Hepatocyte (in vitro differentiated cells): ENCODE measurements around the gene RAB3GAP2. TPM values are rescaled to one million over a fixed set of nuclear protein-coding genes. Genes with fewer than 3 reads are reported as not detected.
"Not testable (repeated sequence)": the region's sequence is repeated elsewhere in the genome, so short reads cannot be mapped to it uniquely, and the experiment has no call there.

Experiments used
- DNase-seq: peaks from one replicate; pipeline ENCODE4 v3.0.0-alpha.2; 2016; ENCODE audit warnings: low spot score
- H2AFZ ChIP-seq: fragments of 200-600 bp; sonication (generic); 2 replicates; pipeline ENCODE4 v1.6.0; 2016; ENCODE audit warnings: antibody characterized with exemption, mild to moderate bottlenecking
- H3K27ac ChIP-seq: fragments of 200-600 bp; sonication (generic); 2 replicates; pipeline ENCODE4 v1.5.1; 2016; ENCODE audit warnings: mild to moderate bottlenecking
- H3K27me3 ChIP-seq: fragments of 200-600 bp; sonication (generic); 2 replicates; pipeline ENCODE4 v1.6.1; 2016
- H3K36me3 ChIP-seq: fragments of 200-600 bp; sonication (generic); replicated peaks from 2 replicates; pipeline ENCODE4 v1.5.1; 2016; ENCODE audit warnings: low read depth; ENCODE audit not compliant: insufficient read depth
- H3K4me1 ChIP-seq: fragments of 200-600 bp; sonication (generic); 2 replicates; pipeline ENCODE4 v1.5.1; 2016; ENCODE audit warnings: mild to moderate bottlenecking, moderate library complexity; ENCODE audit not compliant: insufficient read depth
- H3K4me2 ChIP-seq: fragments of 200-600 bp; sonication (generic); 2 replicates; pipeline ENCODE4 v1.6.0; 2016
- H3K4me3 ChIP-seq: fragments of 200-600 bp; sonication (generic); 2 replicates; pipeline ENCODE4 v1.5.1; 2016; ENCODE audit warnings: mild to moderate bottlenecking
- H3K79me2 ChIP-seq: fragments of 200-600 bp; sonication (generic); 2 replicates; pipeline ENCODE4 v1.6.0; 2017; ENCODE audit warnings: mild to moderate bottlenecking
- H3K9me2 ChIP-seq: fragments of 200-600 bp; sonication (generic); replicated peaks from 2 replicates; pipeline ENCODE4 v1.6.0; 2017; ENCODE audit warnings: mild to moderate bottlenecking; ENCODE audit not compliant: insufficient read depth
- H3K9me3 ChIP-seq: fragments of 200-600 bp; sonication (generic); 2 replicates; pipeline ENCODE4 v1.5.1; 2016; ENCODE audit warnings: low read depth, mild to moderate bottlenecking
- H4K20me1 ChIP-seq: fragments of 200-600 bp; sonication (generic); 2 replicates; pipeline ENCODE4 v1.6.0; 2016; ENCODE audit warnings: mild to moderate bottlenecking; ENCODE audit not compliant: insufficient read depth, poor library complexity, severe bottlenecking
- EZH2 ChIP-seq: fragments of 200-600 bp; sonication (generic); IDR thresholded peaks from 2 replicates; pipeline ENCODE4 v1.6.1; 2016; ENCODE audit warnings: antibody characterized with exemption, mild to moderate bottlenecking, borderline replicate concordance
- EZH2phosphoT487 ChIP-seq: fragments of 200-600 bp; sonication (generic); IDR thresholded peaks from one replicate; pipeline ENCODE4 v1.6.1; 2018; ENCODE audit warnings: antibody characterized with exemption, mild to moderate bottlenecking, low read depth, moderate library complexity; ENCODE audit not compliant: unreplicated experiment, severe bottlenecking
- WGBS: methylation state at CpG from one replicate; pipeline ENCODE4 v1.1.6; 2016; ENCODE audit warnings: low lambda C conversion rate; ENCODE audit errors: missing lambda C conversion rate; 5-methylcytosine and 5-hydroxymethylcytosine counted together
- polyA plus RNA-seq: library from polyadenylated mRNA; unstranded; fragments of >200 nt; fragmentation: Nextera tagmentation; extraction: Ambion mirVana; gene quantifications from 2 replicates; pipeline ENCODE4 v1.2.1, GENCODE V29; 2016
- total RNA-seq: library from RNA; depleted of rRNA; stranded (reverse); fragments of >200 nt; gene quantifications from 2 replicates; pipeline ENCODE4 v1.2.3, GENCODE V29; 2014
- TF ChIP-seq, protein P1 (sequence below): fragments of 200-600 bp; sonication (generic); IDR thresholded peaks from 2 replicates; pipeline ENCODE4 v1.5.1; 2016; ENCODE audit warnings: antibody characterized with exemption, mild to moderate bottlenecking; ENCODE audit not compliant: poor library complexity

RAB3GAP2 gene
- total and polyA plus RNA-seq, 2 experiments from 2014 or later: 13.7 to 31.6 TPM

DNA sequence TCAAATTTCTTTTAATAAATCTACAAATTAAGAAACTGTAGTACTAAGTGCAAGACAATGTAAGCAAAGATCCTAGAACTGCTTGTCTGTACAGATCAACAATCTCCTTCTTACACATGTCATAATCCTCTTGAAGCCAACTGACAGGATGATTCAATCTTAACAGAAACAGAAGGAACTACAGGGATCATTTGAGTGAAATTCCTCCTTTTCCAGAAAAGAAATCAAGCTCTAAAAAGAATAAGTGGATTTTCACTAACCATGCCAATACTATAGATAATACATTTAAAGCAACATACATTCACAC, 53.2 kb downstream of the RAB3GAP2 start:
- no peak for DNase-seq
- no peaks in the 10 kb centered on the region for H3K27me3 ChIP-seq
- no peaks in the 10 kb centered on the region for H3K36me3 ChIP-seq
- H4K20me1 ChIP-seq: peaks cover 12% of the 10 kb centered on the region
- TF ChIP-seq, protein P1, sequence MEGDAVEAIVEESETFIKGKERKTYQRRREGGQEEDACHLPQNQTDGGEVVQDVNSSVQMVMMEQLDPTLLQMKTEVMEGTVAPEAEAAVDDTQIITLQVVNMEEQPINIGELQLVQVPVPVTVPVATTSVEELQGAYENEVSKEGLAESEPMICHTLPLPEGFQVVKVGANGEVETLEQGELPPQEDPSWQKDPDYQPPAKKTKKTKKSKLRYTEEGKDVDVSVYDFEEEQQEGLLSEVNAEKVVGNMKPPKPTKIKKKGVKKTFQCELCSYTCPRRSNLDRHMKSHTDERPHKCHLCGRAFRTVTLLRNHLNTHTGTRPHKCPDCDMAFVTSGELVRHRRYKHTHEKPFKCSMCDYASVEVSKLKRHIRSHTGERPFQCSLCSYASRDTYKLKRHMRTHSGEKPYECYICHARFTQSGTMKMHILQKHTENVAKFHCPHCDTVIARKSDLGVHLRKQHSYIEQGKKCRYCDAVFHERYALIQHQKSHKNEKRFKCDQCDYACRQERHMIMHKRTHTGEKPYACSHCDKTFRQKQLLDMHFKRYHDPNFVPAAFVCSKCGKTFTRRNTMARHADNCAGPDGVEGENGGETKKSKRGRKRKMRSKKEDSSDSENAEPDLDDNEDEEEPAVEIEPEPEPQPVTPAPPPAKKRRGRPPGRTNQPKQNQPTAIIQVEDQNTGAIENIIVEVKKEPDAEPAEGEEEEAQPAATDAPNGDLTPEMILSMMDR: no peak
- TF ChIP-seq EZH2: no peak
- no peak for TF ChIP-seq EZH2phosphoT487
- no peak overlapping the region for H3K4me2 ChIP-seq
- peaks cover 58% of the 10 kb centered on the region for H3K79me2 ChIP-seq
- no peak overlapping the region for H3K4me3 ChIP-seq
- H3K9me3 ChIP-seq: no peaks in the 10 kb centered on the region
- no peaks in the 10 kb centered on the region for H3K9me2 ChIP-seq
- H3K27ac ChIP-seq: no peak overlapping the region
- no peaks in the 10 kb centered on the region for H3K4me1 ChIP-seq
- H2AFZ ChIP-seq: no peak overlapping the region

DNA sequence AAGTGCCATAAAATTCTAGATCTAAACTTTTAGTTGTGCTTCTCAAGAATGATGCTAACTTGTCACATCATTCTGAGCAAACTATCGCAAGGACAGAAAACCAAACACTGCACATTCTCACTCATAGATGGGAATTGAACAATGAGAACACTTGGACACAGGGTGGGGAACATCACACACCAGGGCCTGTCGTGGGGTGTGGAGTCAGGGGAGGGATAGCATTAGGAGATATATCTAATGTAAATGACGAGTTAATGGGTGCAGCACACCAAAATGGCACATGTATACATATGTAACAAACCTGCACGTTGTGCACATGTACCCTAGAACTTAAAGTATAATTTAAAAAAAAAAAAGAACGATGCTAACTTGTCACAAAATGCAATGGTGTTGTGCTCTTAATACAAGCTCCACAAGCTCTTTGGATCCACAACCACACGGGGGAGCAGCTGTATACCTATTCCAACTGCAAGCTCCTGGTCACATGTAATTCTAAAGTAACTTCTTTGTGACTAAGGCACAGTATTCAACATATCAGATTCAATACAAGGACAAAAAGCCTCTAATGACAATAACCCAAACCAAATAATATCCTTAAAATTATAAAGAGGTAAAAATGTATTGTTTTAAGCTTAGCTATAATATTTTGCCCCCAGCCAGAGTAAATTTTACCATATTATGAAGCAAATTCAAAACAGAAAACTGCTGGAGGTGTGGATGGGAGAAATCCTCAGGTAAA, 53.7 kb downstream of the RAB3GAP2 start:
- not testable (repeated sequence) for H3K27me3 ChIP-seq, H3K9me2 ChIP-seq, H3K4me3 ChIP-seq, H2AFZ ChIP-seq, H3K36me3 ChIP-seq, H3K4me2 ChIP-seq, H3K27ac ChIP-seq, H3K4me1 ChIP-seq, H3K9me3 ChIP-seq
- Histone ChIP-seq H4K20me1 (peaks cover 13% of the 10 kb centered on the region), H3K79me2 (peaks cover 60% of the 10 kb centered on the region)
- TF ChIP-seq, protein P1: peak; percentile 69
- WGBS: 66% methylated on average over 6 of the region's 6 CpGs
- peak; percentile 76 for DNase-seq

DNA sequence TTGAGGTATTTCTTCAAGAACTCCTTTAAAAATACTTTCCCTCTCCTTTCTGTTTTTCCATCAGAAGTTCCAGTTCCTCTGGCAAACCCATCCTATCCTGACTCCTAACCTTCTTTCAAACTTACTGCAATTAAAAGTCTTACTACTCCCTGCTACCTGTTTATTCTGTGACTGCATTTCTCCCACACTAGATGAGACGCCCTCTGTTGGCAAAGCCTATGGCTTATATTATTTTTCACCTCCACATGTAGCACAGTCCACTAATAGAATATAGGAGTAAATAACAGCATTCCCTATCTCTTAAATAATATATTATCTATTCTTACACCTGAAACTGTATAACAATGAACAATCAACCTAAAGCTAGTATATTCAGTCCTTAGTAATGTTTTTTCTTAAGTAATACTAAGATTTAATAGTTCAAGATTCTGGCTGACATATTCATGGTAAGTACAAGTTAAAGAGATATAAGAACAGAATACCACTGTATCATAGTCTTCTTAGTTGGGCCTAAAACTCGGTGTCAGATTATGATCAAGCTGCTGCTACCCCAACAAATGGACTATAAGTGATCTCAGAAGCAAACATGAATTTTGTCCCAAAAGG, 54.8 kb downstream of the RAB3GAP2 start:
- peaks cover 50% of the 10 kb centered on the region for H3K79me2 ChIP-seq
- H3K27ac ChIP-seq: no peak overlapping the region
- no peaks in the 10 kb centered on the region for H3K4me1 ChIP-seq
- no peaks in the 10 kb centered on the region for H3K9me2 ChIP-seq
- DNase-seq: peak; percentile 22
- no peak overlapping the region for H3K4me2 ChIP-seq
- no peaks in the 10 kb centered on the region for H3K9me3 ChIP-seq
- H3K4me3 ChIP-seq: no peak overlapping the region
- no peaks in the 10 kb centered on the region for H3K36me3 ChIP-seq
- no peak overlapping the region for H2AFZ ChIP-seq
- WGBS: 74% methylated on average over 2 of the region's 2 CpGs
- TF ChIP-seq, protein P1: peak; percentile 42
- TF ChIP-seq EZH2: no peak
- H4K20me1 ChIP-seq: peaks cover 8% of the 10 kb centered on the region
- no peaks in the 10 kb centered on the region for H3K27me3 ChIP-seq
